SK-N-SH treated with all-trans-retinoic acid at 6 μM for 48 hours (cell line): Measurements from ENCODE around the gene A2M.

Experiments used
- ATAC-seq: fragments of 200-7000 bp; cut with Tn5 transposase; 3 replicates; pipeline ENCODE4 v1.9.1; 2020; ENCODE audit warnings: mild to moderate bottlenecking, moderate library complexity
- ARNTL ChIP-seq: fragments of 450-650 bp; formaldehyde crosslinking; IDR thresholded peaks from 2 replicates; pipeline ENCODE4 v1.5.0; 2020; ENCODE audit warnings: low read depth, mild to moderate bottlenecking, moderate library complexity, borderline replicate concordance
- BACH2 ChIP-seq: fragments of 250-450 bp; sonication (Bioruptor Pico); IDR thresholded peaks from 2 replicates; pipeline ENCODE4 v1.9.0; 2021; ENCODE audit warnings: mild to moderate bottlenecking, borderline replicate concordance
- CREB5 ChIP-seq: fragments of 250-450 bp; sonication (Bioruptor Pico); IDR thresholded peaks from 2 replicates; pipeline ENCODE4 v1.5.1; 2020; ENCODE audit warnings: low read depth, mild to moderate bottlenecking, moderate library complexity
- CSDC2 ChIP-seq: fragments of 250-450 bp; sonication (Bioruptor Pico); IDR thresholded peaks from 2 replicates; pipeline ENCODE4 v1.5.0; 2020; ENCODE audit warnings: mild to moderate bottlenecking, moderate library complexity
- CSRNP3 ChIP-seq: fragments of 250-450 bp; sonication (Bioruptor Pico); IDR thresholded peaks from 2 replicates; pipeline ENCODE4 v1.5.1; 2021; ENCODE audit warnings: mild to moderate bottlenecking, moderate library complexity
- ESRRG ChIP-seq: fragments of 250-450 bp; sonication (Bioruptor Pico); IDR thresholded peaks from 2 replicates; pipeline ENCODE4 v1.6.1; 2021; ENCODE audit warnings: mild to moderate bottlenecking
- GLIS3 ChIP-seq: fragments of 250-450 bp; sonication (Bioruptor Pico); IDR thresholded peaks from 2 replicates; pipeline ENCODE4 v1.5.0; 2020; ENCODE audit warnings: mild to moderate bottlenecking, moderate library complexity
- ISL1 ChIP-seq: fragments of 250-450 bp; sonication (Bioruptor Pico); IDR thresholded peaks from 2 replicates; pipeline ENCODE4 v2.1.2; 2022; ENCODE audit warnings: mild to moderate bottlenecking, moderate library complexity
- OSR1 ChIP-seq: fragments of 250-450 bp; sonication (Bioruptor Pico); IDR thresholded peaks from 2 replicates; pipeline ENCODE4 v1.8.0; 2022; ENCODE audit warnings: moderate library complexity, mild to moderate bottlenecking, inconsistent platforms
- PATZ1 ChIP-seq: fragments of 250-450 bp; sonication (Bioruptor Pico); IDR thresholded peaks from 2 replicates; pipeline ENCODE4 v1.8.0; 2020; ENCODE audit warnings: mild to moderate bottlenecking, moderate library complexity, borderline replicate concordance
- POU6F1 ChIP-seq: fragments of 250-450 bp; sonication (Bioruptor Pico); IDR thresholded peaks from 2 replicates; pipeline ENCODE4 v1.8.0; 2021; ENCODE audit warnings: low read depth, mild to moderate bottlenecking, moderate library complexity, borderline replicate concordance
- PPARA ChIP-seq: fragments of 250-450 bp; sonication (Bioruptor Pico); IDR thresholded peaks from 2 replicates; pipeline ENCODE4 v1.5.0; 2020; ENCODE audit warnings: mild to moderate bottlenecking, borderline replicate concordance
- RARB ChIP-seq: fragments of 250-450 bp; sonication (Bioruptor Pico); IDR thresholded peaks from 2 replicates; pipeline ENCODE4 v1.8.0; 2021; ENCODE audit warnings: mild to moderate bottlenecking, moderate library complexity
- SNAI2 ChIP-seq: fragments of 250-450 bp; sonication (Bioruptor Pico); IDR thresholded peaks from 2 replicates; pipeline ENCODE4 v1.5.0; 2020; ENCODE audit warnings: mild to moderate bottlenecking, moderate library complexity
- TCF4 ChIP-seq: fragments of 250-450 bp; sonication (Bioruptor Pico); IDR thresholded peaks from 2 replicates; pipeline ENCODE4 v1.8.0; 2021; ENCODE audit warnings: mild to moderate bottlenecking, moderate library complexity, borderline replicate concordance
- TOX ChIP-seq: fragments of 250-450 bp; sonication (Bioruptor Pico); IDR thresholded peaks from 2 replicates; pipeline ENCODE4 v1.8.0; 2021; ENCODE audit warnings: mild to moderate bottlenecking, moderate library complexity, borderline replicate concordance
- TSHZ2 ChIP-seq: fragments of 250-450 bp; sonication (Bioruptor Pico); IDR thresholded peaks from 2 replicates; pipeline ENCODE4 v1.5.0; 2020; ENCODE audit warnings: mild to moderate bottlenecking, moderate library complexity
- ZC3H10 ChIP-seq: fragments of 250-450 bp; sonication (Bioruptor Pico); IDR thresholded peaks from 2 replicates; pipeline ENCODE4 v1.5.1; 2021; ENCODE audit warnings: mild to moderate bottlenecking, moderate library complexity
- ZFP3 ChIP-seq: fragments of 250-450 bp; sonication (Bioruptor Pico); IDR thresholded peaks from 2 replicates; pipeline ENCODE4 v1.5.0; 2020; ENCODE audit warnings: mild to moderate bottlenecking, moderate library complexity
- ZNF70 ChIP-seq: fragments of 450-650 bp; formaldehyde crosslinking; IDR thresholded peaks from 2 replicates; pipeline ENCODE4 v1.5.0; 2020; ENCODE audit warnings: mild to moderate bottlenecking, moderate library complexity
- ZNF8 ChIP-seq: fragments of 450-650 bp; formaldehyde crosslinking; IDR thresholded peaks from 2 replicates; pipeline ENCODE4 v1.5.0; 2020; ENCODE audit warnings: mild to moderate bottlenecking, moderate library complexity

Gene A2M

GRCh38 chr12:9071518-9071917, 44.2 kb downstream of the A2M start:
- TF ChIP-seq RARB (CRISPR knock-in tag), result no peak
- no peak for TF ChIP-seq CSDC2 (CRISPR knock-in tag)
- TF ChIP-seq ZC3H10 (CRISPR knock-in tag), result no peak
- no peak for TF ChIP-seq POU6F1 (CRISPR knock-in tag)
- TF ChIP-seq PATZ1 (CRISPR knock-in tag), result no peak
- no peak for TF ChIP-seq ESRRG (CRISPR knock-in tag)
- TF ChIP-seq ZFP3, result no peak
- TF ChIP-seq TCF4 (CRISPR knock-in tag), result no peak
- no peak for TF ChIP-seq OSR1
- TF ChIP-seq ZNF70 (CRISPR knock-in tag), result no peak
- TF ChIP-seq BACH2, result no peak
- TF ChIP-seq CREB5 (CRISPR knock-in tag), result no peak
- TF ChIP-seq PPARA (CRISPR knock-in tag), result no peak
- no peak for TF ChIP-seq ARNTL
- TF ChIP-seq, all 23 proteins: peak for 0
- no peak for ATAC-seq

GRCh38 chr12:9070351-9070750, 45.4 kb downstream of the A2M start:
- TF ChIP-seq PATZ1 (CRISPR knock-in tag) (no peak), TOX (CRISPR knock-in tag) (no peak), TCF4 (CRISPR knock-in tag) (no peak)

GRCh38 chr12:9068600-9068999, 47.1 kb downstream of the A2M start:
- TF ChIP-seq CSRNP3 (no peak), ZFP3 (no peak), ESRRG (CRISPR knock-in tag) (no peak), SNAI2 (CRISPR knock-in tag) (no peak), ARNTL (no peak)
- ATAC-seq, result no peak

More at GRCh38 chr12:9070351-9070750, 45.4 kb downstream of the A2M start:
- no peak for ATAC-seq

GRCh38 chr12:9068086-9068485, 47.6 kb downstream of the A2M start:
- ATAC-seq, result no peak
- TF ChIP-seq BACH2 (no peak), TCF4 (CRISPR knock-in tag) (no peak), ZNF70 (CRISPR knock-in tag) (no peak), SNAI2 (CRISPR knock-in tag) (no peak), ZNF8 (no peak), GLIS3 (no peak), TSHZ2 (CRISPR knock-in tag) (no peak), RARB (CRISPR knock-in tag) (no peak), ISL1 (no peak)
